Right lobe of liver (tissue), 6 donors: ENCODE results near the gene ARHGEF10L. TPM values are rescaled to one million over a fixed set of nuclear protein-coding genes. Genes with fewer than 3 reads are reported as not detected.

Source experiments
- ATAC-seq, 4 donors: fragments of 200-7000 bp; cut with Tn5 transposase; one replicate each; pipeline ENCODE4 v1.9.1; 2020; ENCODE audit warnings: mild to moderate bottlenecking in 4 of 4, moderate library complexity in 4 of 4
- DNase-seq, 3 donors: peaks; one replicate each; pipeline ENCODE4 v3.0.0-alpha.2; 2020
- H3K27ac ChIP-seq, 3 donors: fragments of 200-600 bp; one replicate each; pipeline ENCODE4 v1.8.0; 2022
- H3K27me3 ChIP-seq, 2 donors: fragments of 200-600 bp; one replicate each; pipeline ENCODE4 v1.8.0; 2022
- H3K36me3 ChIP-seq, 4 donors: fragments of 200-600 bp; sonication (generic) in 1 of 4; one replicate each; pipeline versions ENCODE4 v1.5.1 to v1.8.0; 2017 to 2022; ENCODE audit warnings: control low read depth in 1 of 4
- H3K4me1 ChIP-seq, 4 donors: fragments of 200-600 bp; sonication (generic) in 1 of 4; one replicate each; pipeline versions ENCODE4 v1.5.1 to v1.8.0; 2017 to 2022; ENCODE audit warnings: control low read depth in 1 of 4
- H3K4me3 ChIP-seq, 3 donors: fragments of 200-600 bp; one replicate each; pipeline ENCODE4 v1.8.0; 2022
- H3K9me3 ChIP-seq, 4 donors: fragments of 200-600 bp; sonication (generic) in 1 of 4; one replicate each; pipeline versions ENCODE4 v1.5.1 to v1.8.0; 2017 to 2022; ENCODE audit warnings: control low read depth in 1 of 4
- CTCF ChIP-seq, 4 donors: fragments of 200-600 bp in 3 of 4; fragments of 450-650 bp in 1 of 4; IDR thresholded peaks; one replicate each; pipeline versions ENCODE4 v1.5.1 to v1.8.0; 2016 to 2022; ENCODE audit warnings: antibody characterized with exemption in 4 of 4, mild to moderate bottlenecking in 2 of 4
- POLR2A ChIP-seq: fragments of 450-650 bp; IDR thresholded peaks from one replicate; pipeline ENCODE4 v1.6.1; 2017; ENCODE audit warnings: antibody characterized with exemption, mild to moderate bottlenecking
- WGBS: methylation state at CpG from one replicate; pipeline ENCODE4 v1.1.6; 2018; ENCODE audit warnings: low coverage, low lambda C conversion rate; ENCODE audit not compliant: insufficient coverage; ENCODE audit errors: missing lambda C conversion rate; 5-methylcytosine and 5-hydroxymethylcytosine counted together
- intact Hi-C, 2 donors: fragments of 100-400 bp; cut with DNase I; formaldehyde crosslinking; loops; one replicate each; pipeline versions ENCODE4 v1.11.2 to v1.14.1; 2022
- total RNA-seq, 6 experiments: library from RNA; depleted of rRNA in 2 of 6; stranded (reverse); fragments of >200 nt in 2 of 6; fragmentation: NEBNext Ultra II Directional in 3 of 6; extraction: Animal tissue kit (Norgen Biotek cat#: 25700) in 3 of 6; gene quantifications; one replicate each; pipeline versions ENCODE4 v1.1.0 to v1.2.4, GENCODE V29; 2016 to 2023
- donor health status: DM: no; HTN: yes; CAD: no.
- donor health status: DM: no; HTN: no; CAD: no.
- donor health status: DM: no; HTN: no; CAD: no.
- donor health status: DM: no; HTN: yes; CAD: no.
- donor health status: DM: no; HTN: yes; CAD: no.

The ARHGEF10L gene
- total RNA-seq, 6 experiments from 2014 or later = 59.7 to 124 (median 87.4) TPM

- Histone ChIP-seq H3K9me3 (no peaks in the 10 kb centered on the region), H3K4me1 (no peaks in the 10 kb centered on the region), H3K4me3 (no peak overlapping the region), H3K36me3 (no peaks in the 10 kb centered on the region), H3K27me3 (no peaks in the 10 kb centered on the region), H3K27ac (no peak overlapping the region)
- intact Hi-C loops = no loop called here
- no peak for DNase-seq
- no peak for ATAC-seq
- 60% methylated on average over 1 of the region's 5 CpGs for WGBS
- TF ChIP-seq POLR2A = no peak
- no peak for TF ChIP-seq CTCF (IDR thresholded peaks at IDR 0.05)
Measured at GRCh38 chr1:17719874-17720273, 180.4 kb downstream of the ARHGEF10L start.

DNA sequence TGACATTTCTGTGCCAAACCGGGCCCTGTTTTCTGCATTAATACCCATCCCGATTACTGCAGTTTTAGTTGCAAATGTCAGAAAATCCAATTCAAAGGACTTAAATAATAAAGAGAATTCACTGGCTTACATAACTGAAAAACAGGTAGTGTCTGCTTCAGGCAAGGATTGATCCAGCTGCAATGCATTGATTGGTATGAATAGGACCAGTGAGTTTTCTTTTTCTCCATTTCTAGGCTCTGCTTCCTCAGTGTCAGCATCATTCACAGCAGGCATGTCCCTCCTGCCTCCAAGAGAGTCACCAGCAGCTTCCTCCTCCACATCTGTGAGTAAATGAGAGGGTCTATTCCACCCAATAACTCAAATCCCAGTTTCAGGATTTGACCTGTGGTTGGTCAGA is 181.9 kb downstream of the ARHGEF10L start:
- no peak overlapping the region for H3K27ac ChIP-seq
- WGBS = 74% methylated on average over 2 of the region's 2 CpGs
- H3K9me3 ChIP-seq = no peaks in the 10 kb centered on the region
- no peaks in the 10 kb centered on the region for H3K36me3 ChIP-seq
- H3K4me1 ChIP-seq = no peaks in the 10 kb centered on the region
- no peak for ATAC-seq
- H3K27me3 ChIP-seq = no peaks in the 10 kb centered on the region
- no peak for DNase-seq
- intact Hi-C loops = no loop called here
- TF ChIP-seq CTCF (IDR thresholded peaks at IDR 0.05) = no peak
- TF ChIP-seq POLR2A = no peak
- no peak overlapping the region for H3K4me3 ChIP-seq

GRCh38 chr1:17723684-17724083 is 184.2 kb downstream of the ARHGEF10L start:
- Histone ChIP-seq H3K36me3 (no peaks in the 10 kb centered on the region), H3K27me3 (no peaks in the 10 kb centered on the region), H3K4me3 (no peak overlapping the region), H3K9me3 (no peaks in the 10 kb centered on the region), H3K4me1 (no peaks in the 10 kb centered on the region), H3K27ac (no peak overlapping the region)
- 20% methylated on average over 5 of the region's 6 CpGs for WGBS
- DNase-seq = no peak
- intact Hi-C loops = no loop called here
- ATAC-seq = no peak
- TF ChIP-seq POLR2A (no peak), CTCF (IDR thresholded peaks at IDR 0.05) (no peak)

- no peak for TF ChIP-seq POLR2A
- no peak for TF ChIP-seq CTCF (IDR thresholded peaks at IDR 0.05)
- no peaks in the 10 kb centered on the region for H3K9me3 ChIP-seq
- WGBS = 33% methylated on average over 1 of the region's 6 CpGs
- no peaks in the 10 kb centered on the region for H3K36me3 ChIP-seq
- DNase-seq (no peak), ATAC-seq (no peak)
- H3K27ac ChIP-seq = no peak overlapping the region
- intact Hi-C loops = no loop called here
- H3K27me3 ChIP-seq = no peaks in the 10 kb centered on the region
- no peak overlapping the region for H3K4me3 ChIP-seq
- H3K4me1 ChIP-seq = no peaks in the 10 kb centered on the region
Measured at GRCh38 chr1:17724150-17724549, 184.7 kb downstream of the ARHGEF10L start.
